ENCODE measurements around the gene LRRC41.
"Not testable (repeated sequence)": the region's sequence is repeated elsewhere in the genome, so short reads cannot be mapped to it uniquely, and the experiment has no call there.

DNA sequence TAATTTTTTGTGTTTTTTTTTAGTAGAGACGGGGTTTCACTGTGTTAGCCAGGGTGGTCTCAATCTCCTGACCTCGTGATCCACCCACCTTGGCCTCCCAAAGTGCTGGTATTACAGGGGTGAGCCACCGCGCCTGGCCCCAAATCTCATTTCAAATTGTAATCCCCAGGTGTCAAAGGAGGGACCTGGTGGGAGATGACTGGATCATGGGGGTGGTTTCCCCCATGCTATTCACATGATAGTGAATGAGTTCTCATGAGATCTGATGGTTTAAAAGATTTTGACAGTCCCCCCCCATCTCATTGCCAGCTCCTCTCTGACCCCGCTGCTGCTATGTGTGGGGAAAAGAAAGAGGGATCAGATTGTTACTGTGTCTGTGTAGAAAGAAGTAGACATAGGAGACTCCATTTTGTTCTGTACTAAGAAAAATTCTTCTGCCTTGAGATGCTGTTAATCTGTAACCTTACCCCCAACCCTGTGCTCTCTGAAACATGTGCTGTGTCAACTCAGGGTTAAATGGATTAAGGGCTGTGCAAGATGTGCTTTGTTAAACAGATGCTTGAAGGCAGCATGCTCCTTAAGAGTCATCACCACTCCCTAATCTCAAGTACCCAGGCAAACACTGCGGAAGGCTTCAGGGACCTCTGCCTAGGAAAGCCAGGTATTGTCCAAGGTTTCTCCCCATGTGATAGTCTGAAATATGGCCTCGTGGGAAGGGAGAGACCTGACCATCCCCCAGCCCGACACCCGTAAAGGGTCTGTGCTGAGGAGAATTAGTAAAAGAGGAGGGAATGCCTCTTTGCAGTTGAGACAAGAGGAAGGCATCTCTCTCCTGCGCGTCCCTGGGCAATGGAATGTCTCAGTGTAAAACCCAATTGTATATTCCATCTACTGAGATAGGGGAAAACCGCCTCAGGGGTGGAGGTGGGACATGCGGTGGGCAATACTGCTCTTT is 16.8 kb upstream of the LRRC41 start:
- TF ChIP-seq, protein P1, sequence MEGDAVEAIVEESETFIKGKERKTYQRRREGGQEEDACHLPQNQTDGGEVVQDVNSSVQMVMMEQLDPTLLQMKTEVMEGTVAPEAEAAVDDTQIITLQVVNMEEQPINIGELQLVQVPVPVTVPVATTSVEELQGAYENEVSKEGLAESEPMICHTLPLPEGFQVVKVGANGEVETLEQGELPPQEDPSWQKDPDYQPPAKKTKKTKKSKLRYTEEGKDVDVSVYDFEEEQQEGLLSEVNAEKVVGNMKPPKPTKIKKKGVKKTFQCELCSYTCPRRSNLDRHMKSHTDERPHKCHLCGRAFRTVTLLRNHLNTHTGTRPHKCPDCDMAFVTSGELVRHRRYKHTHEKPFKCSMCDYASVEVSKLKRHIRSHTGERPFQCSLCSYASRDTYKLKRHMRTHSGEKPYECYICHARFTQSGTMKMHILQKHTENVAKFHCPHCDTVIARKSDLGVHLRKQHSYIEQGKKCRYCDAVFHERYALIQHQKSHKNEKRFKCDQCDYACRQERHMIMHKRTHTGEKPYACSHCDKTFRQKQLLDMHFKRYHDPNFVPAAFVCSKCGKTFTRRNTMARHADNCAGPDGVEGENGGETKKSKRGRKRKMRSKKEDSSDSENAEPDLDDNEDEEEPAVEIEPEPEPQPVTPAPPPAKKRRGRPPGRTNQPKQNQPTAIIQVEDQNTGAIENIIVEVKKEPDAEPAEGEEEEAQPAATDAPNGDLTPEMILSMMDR (IDR thresholded peaks at IDR 0.05) = not testable (repeated sequence)
- TF ChIP-seq POLR2AphosphoS5 (IDR thresholded peaks at IDR 0.05; ENCODE audit: insufficient read depth in 1 of 2, low read depth in 1 of 2) = not testable (repeated sequence)
